ENCODE results near the gene MICAL2. TPM values are rescaled to one million over a fixed set of nuclear protein-coding genes. Genes with fewer than 3 reads are reported as not detected.

Gene MICAL2
- total and polyA plus RNA-seq, 3 donors from 2014 or later = 224 to 461 (median 401) TPM

GRCh38 chr11:12133547-12134235 is 23.3 kb downstream of the MICAL2 start:
- Histone ChIP-seq H3K27ac (peak overlapping the region in 1 of 2 donors; percentile 30), H3K4me3 (no peak overlapping the region), H3K4me1 (peaks cover 43% of the 10 kb centered on the region), H3K27me3 (no peaks in the 10 kb centered on the region), H3K36me3 (ENCODE audit: low read depth, missing control alignments) (no peaks in the 10 kb centered on the region), H3K9me3 (no peaks in the 10 kb centered on the region)
- WGBS, 2 donors = 83 to 87% methylated on average over 5 of the region's 5 CpGs
- DNase-seq = no peak
- intact Hi-C loops (cut with DNase I; ENCODE audit: low total_unique reads) = no loop called here
- TF ChIP-seq POLR2A (IDR thresholded peaks at IDR 0.05) (no peak), CTCF (IDR thresholded peaks at IDR 0.05) (no peak)

DNA sequence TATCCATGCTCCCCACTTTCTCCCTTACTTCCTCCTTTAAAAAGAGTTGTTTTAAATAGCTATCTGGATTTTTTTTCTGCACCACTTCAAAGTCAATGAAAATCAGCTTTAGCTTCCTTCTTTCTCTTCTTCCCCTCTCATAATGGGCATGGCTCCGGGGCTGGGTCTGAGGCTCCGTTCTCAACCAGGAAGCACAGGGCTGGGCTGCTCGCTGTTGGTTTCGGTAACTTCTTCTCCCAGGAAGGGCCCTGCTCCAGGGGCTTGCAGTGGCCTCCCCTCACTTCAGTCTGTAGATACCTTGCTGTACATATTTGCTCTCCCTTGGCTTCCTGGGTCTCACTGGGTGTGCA is 23.8 kb downstream of the MICAL2 start:
- DNase-seq = no peak
- Histone ChIP-seq H3K4me3 (no peak overlapping the region), H3K4me1 (peaks cover 49% of the 10 kb centered on the region), H3K27ac (no peak overlapping the region), H3K9me3 (no peaks in the 10 kb centered on the region), H3K27me3 (no peaks in the 10 kb centered on the region), H3K36me3 (ENCODE audit: low read depth, missing control alignments) (no peaks in the 10 kb centered on the region)
- WGBS, 2 donors = 82 to 89% methylated on average over 4 of the region's 4 CpGs
- TF ChIP-seq CTCF (IDR thresholded peaks at IDR 0.05) (no peak), POLR2A (IDR thresholded peaks at IDR 0.05) (no peak)
- intact Hi-C loops (cut with DNase I; ENCODE audit: low total_unique reads) = no loop called here

DNA sequence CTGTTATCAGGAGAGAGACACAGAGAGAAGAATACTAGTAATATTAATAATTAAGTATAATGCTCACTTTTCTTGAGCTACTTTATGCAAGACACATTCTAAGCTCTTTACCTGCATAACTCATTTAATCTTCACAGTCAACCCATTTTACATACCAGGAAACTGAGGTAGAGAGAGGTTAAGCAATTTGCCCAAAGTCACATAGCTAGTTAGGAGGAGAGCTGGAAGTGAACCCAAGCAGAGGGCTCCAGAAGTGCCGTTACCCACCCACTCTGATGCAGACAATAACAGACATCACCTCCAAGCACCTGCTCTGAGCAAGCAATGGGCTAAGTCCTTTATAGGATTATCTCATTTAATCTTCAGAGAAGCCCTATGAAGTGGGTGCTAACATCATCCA is 24.8 kb downstream of the MICAL2 start:
- peak overlapping the region in 1 of 2 donors; percentile 87 for H3K27ac ChIP-seq
- intact Hi-C loops (cut with DNase I; ENCODE audit: low total_unique reads) = no loop called here
- no peaks in the 10 kb centered on the region for H3K36me3 ChIP-seq (ENCODE audit: low read depth, missing control alignments)
- 92 to 94% methylated on average over 1 of the region's 1 CpG for WGBS, 2 donors
- peaks cover 55% of the 10 kb centered on the region for H3K4me1 ChIP-seq
- TF ChIP-seq POLR2A (IDR thresholded peaks at IDR 0.05) (no peak), CTCF (IDR thresholded peaks at IDR 0.05) (no peak)
- no peaks in the 10 kb centered on the region for H3K27me3 ChIP-seq
- H3K4me3 ChIP-seq = no peak overlapping the region
- DNase-seq = no peak
- H3K9me3 ChIP-seq = no peaks in the 10 kb centered on the region

DNA sequence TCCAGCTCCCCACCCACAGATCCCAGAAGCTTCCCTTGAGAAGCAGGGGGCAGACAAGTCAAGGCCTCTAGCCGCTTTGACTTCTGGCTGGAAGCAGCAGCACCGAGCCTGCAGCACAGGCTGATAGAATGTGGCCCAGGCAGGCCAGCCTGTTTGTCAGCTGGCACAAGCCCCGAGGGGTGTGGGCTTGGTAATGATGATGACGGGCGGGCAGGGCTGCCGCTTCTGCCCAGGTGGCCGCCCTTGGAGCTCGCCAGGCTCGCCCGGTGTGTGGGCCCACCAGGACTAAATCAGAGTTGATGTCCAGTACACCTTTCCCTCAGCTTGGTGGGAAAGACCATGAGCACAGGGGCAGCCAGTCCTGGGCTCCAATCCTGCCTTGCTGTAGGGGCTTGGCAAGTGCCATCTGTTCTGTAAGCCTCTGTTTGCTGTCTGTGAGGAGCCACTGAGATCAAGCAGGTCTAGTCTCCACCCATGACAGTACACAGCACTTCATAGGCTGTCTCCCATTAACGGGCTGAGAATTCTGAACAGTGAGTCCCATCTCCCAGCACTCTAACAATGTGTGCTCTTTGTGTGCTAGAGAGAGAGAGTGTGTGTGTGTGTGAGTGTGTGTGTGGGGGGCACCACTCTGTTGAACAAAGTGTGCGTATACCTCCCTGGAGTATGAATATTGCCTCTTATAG is 26.8 kb downstream of the MICAL2 start:
- no peaks in the 10 kb centered on the region for H3K27me3 ChIP-seq
- DNase-seq = no peak
- no peaks in the 10 kb centered on the region for H3K36me3 ChIP-seq (ENCODE audit: low read depth, missing control alignments)
- WGBS, 2 donors = 40 to 67% methylated on average over 2 to 11 of the region's 12 CpGs
- H3K9me3 ChIP-seq = no peaks in the 10 kb centered on the region
- no peak for TF ChIP-seq CTCF (IDR thresholded peaks at IDR 0.05)
- TF ChIP-seq POLR2A (IDR thresholded peaks at IDR 0.05) = no peak
- H3K27ac ChIP-seq = peak overlapping the region; percentile 81 to 87
- no peak overlapping the region for H3K4me3 ChIP-seq
- H3K4me1 ChIP-seq = peaks cover 68% of the 10 kb centered on the region
- intact Hi-C loops (cut with DNase I; ENCODE audit: low total_unique reads) = no loop called here
